GM13977 (cell line): Measurements from ENCODE around the gene GTF2H4.

Source experiments
- DNase-seq: peaks from one replicate; pipeline ENCODE4 v3.0.0; 2012; ENCODE audit warnings: low spot score
- CTCF ChIP-seq: IDR thresholded peaks from 2 replicates; pipeline ENCODE4 v1.5.1; 2012; ENCODE audit warnings: mild to moderate bottlenecking, control low read depth; ENCODE audit not compliant: insufficient read depth; ENCODE audit errors: extremely low read depth, missing control alignments
- in situ Hi-C: fragments of 300-500 bp; cut with MboI; formaldehyde crosslinking; loops from one replicate; pipeline ENCODE4 v1.12.0; 2022; ENCODE audit warnings: low sequenced_read_pairs, low pct_unique_long_range_greater_than_20kb, mixed read lengths, inconsistent platforms; ENCODE audit not compliant: unreplicated experiment

The GTF2H4 gene

GRCh38 chr6:30914076-30914853 is 6.3 kb downstream of the GTF2H4 start, which contains the start of gene VARS2:
Gene VARS2, plus strand, starts transcription at chr6:30914238. Its CDS starts 599 bp downstream, at chr6:30914837.
- peak; percentile 53 for TF ChIP-seq CTCF
- in situ Hi-C loops = no loop called here
- DNase-seq = peak; percentile 99

GRCh38 chr6:30914854-30915590 is 7.0 kb downstream of the GTF2H4 start:
- DNase-seq = no peak
- in situ Hi-C loops = loop anchor here (5.0 kb wide), 1 partner anchor 162 kb away; no protein-coding TSS in a partner anchor
- TF ChIP-seq CTCF = no peak

- in situ Hi-C loops = loop anchor here (5.0 kb wide), 1 partner anchor 162 kb away; no protein-coding TSS in a partner anchor
- peak; percentile 69 for TF ChIP-seq CTCF
- peak; percentile 88 for DNase-seq
Measured at GRCh38 chr6:30915591-30915946, 7.6 kb downstream of the GTF2H4 start.

GRCh38 chr6:30917041-30917440 is 9.0 kb downstream of the GTF2H4 start:
- TF ChIP-seq CTCF = no peak
- in situ Hi-C loops = loop anchor here (5.0 kb wide), 1 partner anchor 160 kb away; no protein-coding TSS in a partner anchor

GRCh38 chr6:30917487-30917886 is 9.5 kb downstream of the GTF2H4 start:
- in situ Hi-C loops = loop anchor here (5.0 kb wide), 1 partner anchor 160 kb away; no protein-coding TSS in a partner anchor
- no peak for TF ChIP-seq CTCF

More at GRCh38 chr6:30917041-30917440, 9.0 kb downstream of the GTF2H4 start:
- no peak for DNase-seq

GRCh38 chr6:30918670-30919069 is 10.7 kb downstream of the GTF2H4 start:
- TF ChIP-seq CTCF = no peak
- no peak for DNase-seq
- in situ Hi-C loops = loop anchor here (5.0 kb wide), 1 partner anchor 159 kb away; no protein-coding TSS in a partner anchor

More at GRCh38 chr6:30917487-30917886, 9.5 kb downstream of the GTF2H4 start:
- DNase-seq = no peak
